Central memory CD4-positive, alpha-beta T cell (primary cell): Measurements from ENCODE around the gene BBS10.
"Not testable (repeated sequence)": the region's sequence is repeated elsewhere in the genome, so short reads cannot be mapped to it uniquely, and the experiment has no call there.

Source experiments
- DNase-seq: peaks from one replicate; pipeline ENCODE4 v3.0.0; 2022

BBS10 gene

GRCh38 chr12:76329159-76329558, 19.1 kb downstream of the BBS10 start:
- no peak for DNase-seq

GRCh38 chr12:76319595-76320319, 28.5 kb downstream of the BBS10 start:
- not testable (repeated sequence) for DNase-seq

GRCh38 chr12:76318773-76319594, 29.2 kb downstream of the BBS10 start:
- no peak for DNase-seq

- no peak for DNase-seq
Measured at GRCh38 chr12:76317976-76318375, 30.2 kb downstream of the BBS10 start.

- no peak for DNase-seq
Measured at GRCh38 chr12:76316468-76316867, 31.7 kb downstream of the BBS10 start.

GRCh38 chr12:76313299-76313698, 34.9 kb downstream of the BBS10 start:
- DNase-seq: no peak

GRCh38 chr12:76312315-76312714, 35.9 kb downstream of the BBS10 start:
- DNase-seq: no peak

DNA sequence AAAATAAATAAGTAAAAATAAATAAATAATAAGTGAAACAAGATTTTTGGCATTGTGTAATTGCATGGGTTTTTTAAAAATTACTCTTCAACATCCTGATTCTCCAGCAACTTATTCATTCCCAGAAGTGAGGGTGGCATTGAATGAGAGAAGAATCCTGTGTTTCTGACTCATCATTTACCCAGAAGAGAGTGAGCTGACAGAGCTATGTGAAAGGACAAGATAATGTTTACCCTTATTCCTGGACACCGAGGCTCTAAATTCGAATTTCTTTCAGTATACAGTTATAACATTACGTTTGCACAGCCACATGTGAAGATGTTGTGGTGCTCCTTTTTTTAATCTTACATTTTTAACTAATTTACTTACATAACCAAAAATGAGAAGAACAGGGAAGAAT, 36.4 kb downstream of the BBS10 start:
- DNase-seq: no peak

DNA sequence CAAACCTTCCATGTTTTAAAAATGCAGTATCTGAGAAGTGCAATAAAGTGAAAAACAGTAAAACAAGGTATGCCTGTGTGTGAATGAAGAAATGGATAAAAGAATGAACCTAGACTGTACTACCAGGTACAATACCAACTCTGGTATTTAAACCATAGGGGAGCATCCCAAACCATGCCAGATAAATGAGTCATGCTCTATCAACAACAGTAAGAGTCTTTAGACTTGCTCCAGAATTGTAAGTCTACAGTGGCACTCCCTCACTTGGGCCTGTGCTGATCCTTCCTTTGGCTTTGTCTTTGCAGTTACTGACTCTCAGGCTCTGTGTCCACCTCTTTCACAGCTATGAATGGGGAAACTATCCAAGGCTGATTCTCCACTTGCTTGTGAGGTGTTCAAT, 38.1 kb downstream of the BBS10 start:
- DNase-seq: no peak

DNA sequence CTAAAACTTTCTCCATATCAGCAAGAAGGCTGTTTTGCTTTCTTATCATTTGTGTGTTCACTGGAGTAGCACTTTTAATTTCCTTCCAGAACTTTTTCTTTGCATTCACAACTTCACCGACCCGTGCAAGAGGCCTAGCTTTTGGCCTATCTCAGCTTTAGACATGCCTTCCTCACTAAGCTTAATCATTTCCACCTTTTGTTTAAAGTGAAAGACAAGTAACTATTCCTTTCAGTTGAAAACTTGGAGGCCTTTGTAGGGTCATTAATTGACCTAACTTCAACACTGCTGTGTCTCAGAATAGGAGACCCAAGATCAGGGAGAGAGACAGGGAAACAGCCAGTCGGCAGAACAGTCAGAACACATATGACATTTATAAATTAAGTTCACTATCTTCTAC, 39.3 kb downstream of the BBS10 start:
- no peak for DNase-seq

DNA sequence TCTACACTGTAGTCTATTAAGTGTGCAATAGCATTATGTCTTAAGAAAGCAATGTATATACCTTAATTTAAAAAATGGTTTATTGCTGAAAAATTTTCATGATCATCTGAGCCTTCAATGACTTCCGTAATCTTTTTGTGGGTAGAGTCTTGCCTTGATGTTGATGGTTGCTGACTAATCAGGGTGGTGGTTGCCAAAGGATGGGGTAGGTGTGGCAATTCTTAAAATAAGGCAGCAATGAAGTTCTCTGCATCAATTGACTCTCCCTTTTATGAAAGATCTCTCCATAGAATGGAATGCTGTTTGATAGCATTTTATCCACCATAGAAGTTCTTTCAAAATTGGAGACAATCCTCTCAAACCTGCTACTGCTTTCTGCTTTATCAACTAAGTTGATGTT, 41.1 kb downstream of the BBS10 start:
- no peak for DNase-seq

- DNase-seq: no peak
Measured at GRCh38 chr12:76303989-76304460, 44.2 kb downstream of the BBS10 start.

DNA sequence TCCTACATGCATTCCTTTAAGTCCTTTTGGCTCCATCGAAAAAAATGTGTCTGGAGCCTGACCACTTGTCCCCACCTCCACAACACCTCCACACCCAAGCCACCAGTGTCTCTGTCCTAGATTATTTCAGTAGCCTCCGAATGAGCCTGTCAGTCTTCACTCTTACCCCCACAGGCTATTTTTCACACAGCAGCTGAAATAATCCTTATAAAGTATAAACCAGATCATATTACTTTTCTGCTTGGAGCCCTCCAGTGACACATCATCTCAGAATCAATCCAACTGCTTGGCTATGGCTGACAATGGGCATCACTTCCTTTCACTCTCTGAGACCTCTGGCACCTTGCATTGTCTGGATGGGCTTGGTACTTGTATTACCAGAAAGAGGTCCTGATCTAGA, 44.9 kb downstream of the BBS10 start:
- no peak for DNase-seq

DNA sequence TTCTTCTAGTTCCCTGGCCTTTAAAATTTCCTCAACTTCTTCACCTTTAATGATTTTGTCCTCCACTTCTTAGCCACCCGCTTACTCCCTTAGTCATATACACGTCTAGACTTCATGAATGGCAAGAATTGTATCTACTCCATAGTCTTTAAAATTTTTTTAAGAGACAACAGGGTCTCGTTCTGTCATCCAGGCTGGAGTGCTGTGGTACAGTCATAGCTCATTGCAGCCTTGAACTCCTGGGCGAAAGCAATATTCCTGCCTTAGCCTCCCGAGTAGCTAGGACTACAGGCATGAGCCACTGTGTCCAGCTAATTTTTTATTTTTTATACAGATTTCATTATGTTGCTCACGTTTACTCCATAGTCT, 47.9 kb downstream of the BBS10 start:
- DNase-seq: no peak

- DNase-seq: no peak
Measured at GRCh38 chr12:76299536-76300296, 48.5 kb downstream of the BBS10 start.
